ENCODE measurements around the gene CTRB1. TPM values are rescaled to one million over a fixed set of nuclear protein-coding genes. Genes with fewer than 3 reads are reported as not detected.
A peak's percentile ranks its signal among the peaks of the same experiment; 100 is the strongest.

CTRB1 gene
- total RNA-seq, 4 donors from 2014 or later = not detected

DNA sequence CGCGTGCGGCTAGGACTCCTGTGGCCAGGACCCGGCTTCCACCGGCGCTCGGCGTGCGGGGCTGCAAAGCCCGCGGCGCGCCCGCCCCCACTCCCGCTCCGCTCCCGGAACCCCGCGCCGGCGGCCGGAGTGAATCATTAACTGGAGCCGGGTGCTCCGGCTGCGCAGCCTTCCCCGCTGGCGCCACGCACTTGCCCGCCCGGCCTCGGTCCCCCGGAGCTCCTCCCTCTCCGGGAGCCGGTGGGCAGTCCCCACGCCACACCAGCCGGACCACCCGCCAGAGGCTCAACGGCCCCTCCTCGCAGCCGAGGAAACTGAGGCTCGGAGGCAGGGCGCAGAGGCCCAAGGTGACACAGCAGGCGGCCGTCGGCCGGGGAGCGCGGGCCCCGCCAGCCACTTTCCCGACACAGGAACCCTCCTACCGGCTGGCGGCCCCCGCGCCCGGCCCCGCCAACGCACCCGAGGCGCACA, 32.1 kb downstream of the CTRB1 start:
- peaks cover 56 to 86% of the 10 kb centered on the region in 2 donors for H3K4me1 ChIP-seq

GRCh38 chr16:75251280-75252048, 32.7 kb downstream of the CTRB1 start, which contains the start of gene BCAR1:
BCAR1 (minus strand) TSS chr16:75251624; CDS start chr16:75251482, 142 bp downstream.
- Histone ChIP-seq H3K4me3 (replicated peaks in 1 of 3) (peak within 1 kb of the TSS; percentile 59 to 80 (median 71)), H3K9me3 (no peaks in the 10 kb centered on the region), H3K27ac (peak within 1 kb of the TSS; percentile 72 to 91 (median 90)), H3K27me3 (no peaks in the 10 kb centered on the region), H3K4me1 (peaks cover 57 to 86% of the 10 kb centered on the region in 2 donors), H3K36me3 (no peaks in the 10 kb centered on the region)
- TF ChIP-seq CTCF (IDR thresholded peaks at IDR 0.05) (no peak), POLR2A (IDR thresholded peaks at IDR 0.05) (peak; percentile 67 to 91)
- DNase-seq = peak; percentile 88 to 91
- intact Hi-C loops (cut with DNase I) = no loop called here
- 15 to 40% methylated on average over 4 of the region's 84 CpGs for WGBS, 2 donors

More for the DNA sequence above, 32.1 kb downstream of the CTRB1 start:
- H3K4me3 ChIP-seq (replicated peaks in 1 of 3) = peak overlapping the region; percentile 59 to 80 (median 71)
- DNase-seq = peak in 1 of 2 donors; percentile 50
- intact Hi-C loops (cut with DNase I) = no loop called here
- no peaks in the 10 kb centered on the region for H3K36me3 ChIP-seq
- H3K27me3 ChIP-seq = no peaks in the 10 kb centered on the region
- H3K9me3 ChIP-seq = no peaks in the 10 kb centered on the region
- H3K27ac ChIP-seq = peak overlapping the region; percentile 72 to 91 (median 90)
- 0% methylated on average over 5 to 10 of the region's 59 CpGs for WGBS, 2 donors
- TF ChIP-seq CTCF (IDR thresholded peaks at IDR 0.05) (no peak), POLR2A (IDR thresholded peaks at IDR 0.05) (no peak)

DNA sequence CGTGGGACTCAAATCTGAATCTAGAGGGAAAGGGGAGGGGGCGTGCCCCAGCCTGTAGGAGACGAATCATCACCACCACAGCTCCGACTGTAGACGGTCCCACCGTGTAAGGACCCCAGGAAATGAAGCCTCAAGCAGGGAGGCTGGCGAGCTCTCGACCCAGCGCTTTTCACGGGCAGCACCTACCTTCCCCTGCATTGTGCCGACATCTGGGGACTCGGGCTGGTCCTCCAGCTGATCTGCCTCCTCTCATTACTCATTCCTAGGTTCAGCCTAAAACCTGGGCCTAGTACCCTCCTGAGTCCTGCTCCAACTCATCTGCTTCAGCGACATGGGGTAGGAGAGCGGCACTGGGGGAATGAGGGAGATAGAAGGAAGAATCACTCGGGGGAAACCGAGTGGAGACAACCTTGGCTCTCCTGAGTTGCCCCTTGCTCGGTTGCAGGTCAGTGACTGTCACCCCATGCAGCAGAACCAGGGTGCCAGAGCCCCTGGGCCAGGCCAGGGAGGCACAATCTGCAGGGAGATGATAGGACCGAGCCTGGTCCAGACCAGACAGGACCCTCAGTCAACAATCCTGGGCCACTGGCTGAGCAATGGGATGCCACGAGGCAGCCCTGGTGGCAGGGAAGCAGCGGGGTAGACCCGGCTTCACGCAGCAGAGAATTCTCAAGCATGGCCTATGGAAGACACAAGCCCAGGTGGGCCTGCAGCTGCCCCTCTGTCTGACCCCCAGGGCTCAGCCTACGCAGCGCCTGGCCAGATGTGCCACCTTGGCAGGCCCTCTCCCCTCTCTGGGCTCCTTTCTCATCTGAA, 33.5 kb downstream of the CTRB1 start:
- 69 to 72% methylated on average over 23 to 24 of the region's 24 CpGs for WGBS, 2 donors
- peaks cover 65 to 86% of the 10 kb centered on the region in 2 donors for H3K4me1 ChIP-seq
- no peak for DNase-seq

More for the DNA sequence above, 33.5 kb downstream of the CTRB1 start:
- no peaks in the 10 kb centered on the region for H3K36me3 ChIP-seq
- H3K27ac ChIP-seq = peak overlapping the region; percentile 69 to 79 (median 78)
- TF ChIP-seq CTCF (IDR thresholded peaks at IDR 0.05) (no peak), POLR2A (IDR thresholded peaks at IDR 0.05) (no peak)
- no peaks in the 10 kb centered on the region for H3K9me3 ChIP-seq
- intact Hi-C loops (cut with DNase I) = no loop called here
- no peak overlapping the region for H3K4me3 ChIP-seq (replicated peaks in 1 of 3)
- no peaks in the 10 kb centered on the region for H3K27me3 ChIP-seq

Measured in thyroid gland (tissue), 4 donors.